IMR-90 (cell line): Measurements from ENCODE around the gene ZSCAN12. TPM values are rescaled to one million over a fixed set of nuclear protein-coding genes. Genes with fewer than 3 reads are reported as not detected.

Experiments used
- ATAC-seq: fragments of 200-7000 bp; cut with Tn5 transposase; 2 replicates; pipeline ENCODE4 v1.9.1; 2020; ENCODE audit warnings: low read depth, mild to moderate bottlenecking, moderate library complexity
- BruUV-seq: library from RNA; stranded (reverse); fragments of 400-500 nt; replicated peaks from 2 replicates; lab custom pipeline; 2021; lab: Mats Ljungman, UMichigan
- CTCF ChIA-PET: fragments of 300-600 bp; formaldehyde crosslinking; extraction: SDS; loops from one replicate; lab custom pipeline; 2021; ENCODE audit warnings: antibody characterized with exemption; lab: Yijun Ruan, JAX
- POLR2A ChIA-PET: fragments of 300-600 bp; sonication (Branson Sonifier 250); formaldehyde crosslinking; loops from one replicate; lab custom pipeline; 2022; ENCODE audit warnings: antibody characterized with exemption; ENCODE audit not compliant: unreplicated experiment; lab: Charles Lee
- DNase-seq: peaks from one replicate; pipeline ENCODE4 v3.0.0; 2013
- H2AFZ ChIP-seq: replicated peaks from 2 replicates; pipeline ENCODE3; 2013; ENCODE audit warnings: low read length, mild to moderate bottlenecking; ENCODE audit not compliant: poor library complexity
- H2AK5ac ChIP-seq: 2 replicates; pipeline ENCODE4 v1.6.1; 2013; ENCODE audit warnings: low read depth, low read length, inconsistent platforms
- H2AK9ac ChIP-seq: replicated peaks from 2 replicates; pipeline ENCODE3; 2013; ENCODE audit warnings: mild to moderate bottlenecking, low read depth, low read length, moderate library complexity; ENCODE audit not compliant: poor library complexity
- H2BK120ac ChIP-seq: 2 replicates; pipeline ENCODE4 v1.6.1; 2013; ENCODE audit warnings: low read depth, low read length, inconsistent platforms
- H2BK15ac ChIP-seq: 3 replicates; pipeline ENCODE4 v1.6.1; 2013; ENCODE audit warnings: low read depth, low read length, inconsistent platforms
- H2BK20ac ChIP-seq: 2 replicates; pipeline ENCODE4 v1.6.1; 2013; ENCODE audit warnings: low read depth, mild to moderate bottlenecking, inconsistent platforms, low read length, moderate library complexity
- H2BK5ac ChIP-seq: 2 replicates; pipeline ENCODE4 v1.6.1; 2013; ENCODE audit warnings: mild to moderate bottlenecking, low read depth, low read length, inconsistent platforms; ENCODE audit not compliant: poor library complexity, severe bottlenecking
- H3K14ac ChIP-seq: replicated peaks from 2 replicates; pipeline ENCODE4 v1.6.1; 2013; ENCODE audit warnings: low read depth, low read length, inconsistent platforms
- H3K18ac ChIP-seq: 2 replicates; pipeline ENCODE4 v1.6.1; 2013; ENCODE audit warnings: low read depth, low read length, control low read depth
- H3K23ac ChIP-seq: 2 replicates; pipeline ENCODE4 v1.6.1; 2013; ENCODE audit warnings: low read depth, low read length, inconsistent platforms
- H3K27ac ChIP-seq: 2 replicates; pipeline ENCODE4 v1.5.1; 2013; ENCODE audit warnings: mild to moderate bottlenecking, control low read depth, low read length; ENCODE audit not compliant: insufficient read depth
- H3K27me3 ChIP-seq: 2 replicates; pipeline ENCODE4 v1.6.1; 2013; ENCODE audit warnings: low read length; ENCODE audit not compliant: control insufficient read depth, insufficient read depth
- H3K36me3 ChIP-seq: 2 replicates; pipeline ENCODE4 v1.6.1; 2013; ENCODE audit warnings: low read length, mixed read lengths; ENCODE audit not compliant: control insufficient read depth, insufficient read depth
- H3K4ac ChIP-seq: 2 replicates; pipeline ENCODE4 v1.6.1; 2013; ENCODE audit warnings: low read depth, low read length, inconsistent platforms
- H3K4me1 ChIP-seq: 2 replicates; pipeline ENCODE4 v1.6.1; 2013; ENCODE audit warnings: low read length, mixed read lengths; ENCODE audit not compliant: control insufficient read depth, insufficient read depth
- H3K4me2 ChIP-seq: 2 replicates; pipeline ENCODE4 v1.6.1; 2013; ENCODE audit warnings: low read depth, mild to moderate bottlenecking, control low read depth, low read length, moderate library complexity
- H3K4me3 ChIP-seq: 2 replicates; pipeline ENCODE4 v1.5.1; 2013; ENCODE audit warnings: low read depth, mild to moderate bottlenecking, control low read depth, low read length, moderate library complexity; ENCODE audit not compliant: insufficient read depth
- H3K56ac ChIP-seq: 2 replicates; pipeline ENCODE4 v1.6.1; 2013; ENCODE audit warnings: low read length, inconsistent platforms; ENCODE audit not compliant: insufficient read depth; ENCODE audit errors: extremely low read depth
- H3K79me1 ChIP-seq, 2 experiments: 2 replicates each; pipeline ENCODE4 v1.6.1; 2013; ENCODE audit warnings: low read length in 2 of 2, inconsistent platforms in 1 of 2, low read depth in 1 of 2
- H3K9ac ChIP-seq: 2 replicates; pipeline ENCODE4 v1.6.1; 2013; ENCODE audit warnings: low read depth, low read length, control low read depth
- H3K9me1 ChIP-seq: 2 replicates; pipeline ENCODE4 v1.6.1; 2013; ENCODE audit warnings: low read length, inconsistent platforms; ENCODE audit not compliant: insufficient read depth
- H3K9me3 ChIP-seq: 2 replicates; pipeline ENCODE4 v1.6.1; 2013; ENCODE audit warnings: low read length; ENCODE audit not compliant: control insufficient read depth, insufficient read depth
- H4K20me1 ChIP-seq: 2 replicates; pipeline ENCODE4 v1.6.1; 2013; ENCODE audit warnings: low read length, inconsistent platforms; ENCODE audit not compliant: insufficient read depth
- H4K5ac ChIP-seq: 2 replicates; pipeline ENCODE4 v1.6.1; 2013; ENCODE audit warnings: mild to moderate bottlenecking, low read depth, low read length, control low read depth
- H4K8ac ChIP-seq, 2 experiments: 2 replicates each; pipeline ENCODE4 v1.6.1; 2013; ENCODE audit warnings: low read depth in 2 of 2, low read length in 2 of 2, control low read depth in 1 of 2, inconsistent platforms in 1 of 2
- H4K91ac ChIP-seq: 2 replicates; pipeline ENCODE4 v1.6.1; 2013; ENCODE audit warnings: low read depth, low read length, inconsistent platforms; ENCODE audit not compliant: insufficient read depth
- BHLHE40 ChIP-seq: fragments of 150-350 bp; IDR thresholded peaks from 2 replicates; pipeline ENCODE4 v1.6.1; 2016; ENCODE audit warnings: mild to moderate bottlenecking, low read depth, low read length
- CEBPB ChIP-seq: IDR thresholded peaks from 2 replicates; pipeline ENCODE4 v1.6.1; 2012; ENCODE audit warnings: low read depth, low read length, improper control_type of control experiment
- CHD1 ChIP-seq: IDR thresholded peaks from 2 replicates; pipeline ENCODE4 v1.6.1; 2012; ENCODE audit warnings: low read depth, low read length, improper control_type of control experiment
- CTCF ChIP-seq: conservative IDR thresholded peaks from 2 replicates; pipeline ENCODE4 v1.5.1; 2012; ENCODE audit warnings: mild to moderate bottlenecking, low read depth, low read length, improper control_type of control experiment
- FOS ChIP-seq: fragments of 150-350 bp; IDR thresholded peaks from 2 replicates; pipeline ENCODE4 v1.6.1; 2016; ENCODE audit warnings: low read depth, low read length
- MAFK ChIP-seq: IDR thresholded peaks from 2 replicates; pipeline ENCODE4 v1.6.1; 2012; ENCODE audit warnings: low read depth, low read length, improper control_type of control experiment
- MAZ ChIP-seq: IDR thresholded peaks from 2 replicates; pipeline ENCODE4 v1.6.1; 2012; ENCODE audit warnings: low read depth, mild to moderate bottlenecking, low read length, improper control_type of control experiment, moderate library complexity, borderline replicate concordance
- MXI1 ChIP-seq: IDR thresholded peaks from 2 replicates; pipeline ENCODE4 v1.6.1; 2012; ENCODE audit warnings: low read depth, mild to moderate bottlenecking, low read length, moderate library complexity, borderline replicate concordance
- NFE2L2 ChIP-seq: fragments of 150-350 bp; IDR thresholded peaks from 2 replicates; pipeline ENCODE4 v1.6.1; 2016; ENCODE audit warnings: low read depth, mild to moderate bottlenecking, low read length
- POLR2A ChIP-seq: IDR thresholded peaks from 2 replicates; pipeline ENCODE4 v1.6.1; 2012; ENCODE audit warnings: mild to moderate bottlenecking, low read depth, low read length
- RAD21 ChIP-seq: IDR thresholded peaks from 2 replicates; pipeline ENCODE4 v1.6.1; 2012; ENCODE audit warnings: low read length, improper control_type of control experiment
- RCOR1 ChIP-seq: IDR thresholded peaks from 2 replicates; pipeline ENCODE4 v1.6.1; 2012; ENCODE audit warnings: mild to moderate bottlenecking, low read length, improper control_type of control experiment; ENCODE audit not compliant: insufficient replicate concordance
- RFX5 ChIP-seq: IDR thresholded peaks from 2 replicates; pipeline ENCODE4 v1.8.0; 2012; ENCODE audit warnings: low read depth, mild to moderate bottlenecking, low read length, moderate library complexity
- SMC3 ChIP-seq: fragments of 150-350 bp; IDR thresholded peaks from 2 replicates; pipeline ENCODE4 v1.6.1; 2016; ENCODE audit warnings: low read depth, mild to moderate bottlenecking, antibody characterized with exemption, low read length, moderate library complexity
- WGBS, 2 experiments: methylation state at CpG; one replicate each; pipeline versions ENCODE4 v1.1.5 to v1.1.7; 2013; ENCODE audit warnings: missing lambda C conversion rate in 2 of 2; ENCODE audit not compliant: insufficient read length in 1 of 2; ENCODE audit errors: extremely low coverage in 2 of 2; 5-methylcytosine and 5-hydroxymethylcytosine counted together
- dilution Hi-C: fragments of 300-500 bp; cut with HindIII; formaldehyde crosslinking; loops from one replicate; pipeline ENCODE4 v1.14.3; 2018; ENCODE audit warnings: low sequenced_read_pairs; ENCODE audit not compliant: unreplicated experiment
- in situ Hi-C: fragments of 300-500 bp; cut with MboI; formaldehyde crosslinking; loops from 3 replicates; pipeline ENCODE4 v1.14.3; 2019; ENCODE audit warnings: low sequenced_read_pairs, inconsistent platforms, mixed read lengths
- intact Hi-C: fragments of 100-400 bp; cut with micrococcal nuclease; formaldehyde crosslinking; loops from 2 replicates; pipeline ENCODE4 v1.10.0; 2022
- polyA plus RNA-seq, 3 experiments: library from polyadenylated mRNA; depleted of rRNA; stranded (reverse); fragments of >200 nt; gene quantifications; 2 replicates each; pipeline ENCODE4 v1.2.3, GENCODE V29; 2012; ENCODE audit warnings: low replicate concordance in 1 of 3
- total RNA-seq: library from RNA; depleted of rRNA; stranded (reverse); fragments of >200 nt; gene quantifications from 2 replicates; pipeline ENCODE4 v1.2.3, GENCODE V29; 2012
- TF ChIP-seq, protein P1 (sequence below): fragments of 150-350 bp; IDR thresholded peaks from 2 replicates; pipeline ENCODE4 v1.6.1; 2017; ENCODE audit warnings: mild to moderate bottlenecking, antibody characterized with exemption, low read length, low read depth
- TF ChIP-seq, protein P2 (sequence below): fragments of 150-350 bp; IDR thresholded peaks from 2 replicates; pipeline ENCODE4 v1.6.1; 2016; ENCODE audit warnings: low read depth, mild to moderate bottlenecking, low read length, moderate library complexity, borderline replicate concordance

ZSCAN12 gene
- total and polyA plus RNA-seq, 2 of the 4 experiments (the other 2 are of a cell fraction) = 2.0 to 6.5 TPM

DNA sequence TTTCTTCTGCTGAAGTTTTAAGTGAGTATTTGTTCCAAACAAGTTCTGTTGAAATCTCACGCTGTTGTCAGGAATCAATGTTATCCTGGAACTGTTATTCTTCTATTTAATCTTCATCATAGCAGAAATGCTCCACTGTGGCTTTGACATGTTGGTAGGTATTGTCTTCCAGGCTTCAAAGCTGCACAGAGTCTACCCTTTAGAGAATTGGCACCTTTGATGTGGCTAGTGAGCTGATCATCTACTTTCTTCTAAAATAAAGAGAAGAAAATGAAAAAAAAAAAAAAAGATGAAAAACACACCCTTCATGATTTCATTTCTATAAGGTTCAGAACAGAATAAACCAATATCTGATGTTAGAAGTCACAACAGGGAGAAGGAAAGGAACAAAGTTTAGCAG, 49.5 kb upstream of the ZSCAN12 start:
- no peak overlapping the region for H3K14ac ChIP-seq
- BruUV-seq = no TSS peak
- H3K9ac ChIP-seq = no peak overlapping the region
- no peak overlapping the region for H4K5ac ChIP-seq
- H3K4me3 ChIP-seq = no peak overlapping the region
- in situ Hi-C loops (no loop called here), dilution Hi-C loops (no loop called here), intact Hi-C loops (no loop called here)
- H2AK9ac ChIP-seq = no peak overlapping the region
- H2BK120ac ChIP-seq = no peak overlapping the region
- no peak overlapping the region for H3K4me2 ChIP-seq
- H2BK15ac ChIP-seq = no peak overlapping the region
- H2AFZ ChIP-seq = no peak overlapping the region
- no peak for ATAC-seq
- H3K79me1 ChIP-seq = no peaks in the 10 kb centered on the region
- H3K4me1 ChIP-seq = no peaks in the 10 kb centered on the region
- H3K18ac ChIP-seq = no peak overlapping the region
- no peak overlapping the region for H2AK5ac ChIP-seq
- H2BK5ac ChIP-seq = no peak overlapping the region
- WGBS, 2 experiments = no CpG with 5 or more reads among the region's 1 CpG
- no peak for DNase-seq
- H2BK20ac ChIP-seq = no peak overlapping the region
- H3K27ac ChIP-seq = no peak overlapping the region
- POLR2A ChIA-PET = interaction anchor here (0.7 kb wide), 1 partner anchor 170 kb away, joined by 4 read pairs; no protein-coding TSS in a partner anchor
- H4K8ac ChIP-seq = no peak overlapping the region
- H3K9me3 ChIP-seq = no peaks in the 10 kb centered on the region
- H3K23ac ChIP-seq = no peak overlapping the region
- CTCF ChIA-PET = interaction anchor here (0.6 to 0.7 kb wide), 2 partner anchors 17 to 184 kb away, joined by 3 to 8 read pairs; no protein-coding TSS in a partner anchor
- H3K56ac ChIP-seq = no peak overlapping the region
- TF ChIP-seq MAFK = no peak
- no peak for TF ChIP-seq MXI1
- TF ChIP-seq CHD1 = no peak
- no peak for TF ChIP-seq CEBPB
- TF ChIP-seq POLR2A = no peak
- no peak for TF ChIP-seq CTCF
- no peak for TF ChIP-seq FOS
- TF ChIP-seq RCOR1 = no peak
- no peak for TF ChIP-seq BHLHE40
- TF ChIP-seq, protein P1, sequence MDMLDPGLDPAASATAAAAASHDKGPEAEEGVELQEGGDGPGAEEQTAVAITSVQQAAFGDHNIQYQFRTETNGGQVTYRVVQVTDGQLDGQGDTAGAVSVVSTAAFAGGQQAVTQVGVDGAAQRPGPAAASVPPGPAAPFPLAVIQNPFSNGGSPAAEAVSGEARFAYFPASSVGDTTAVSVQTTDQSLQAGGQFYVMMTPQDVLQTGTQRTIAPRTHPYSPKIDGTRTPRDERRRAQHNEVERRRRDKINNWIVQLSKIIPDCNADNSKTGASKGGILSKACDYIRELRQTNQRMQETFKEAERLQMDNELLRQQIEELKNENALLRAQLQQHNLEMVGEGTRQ = no peak
- TF ChIP-seq, protein P2, sequence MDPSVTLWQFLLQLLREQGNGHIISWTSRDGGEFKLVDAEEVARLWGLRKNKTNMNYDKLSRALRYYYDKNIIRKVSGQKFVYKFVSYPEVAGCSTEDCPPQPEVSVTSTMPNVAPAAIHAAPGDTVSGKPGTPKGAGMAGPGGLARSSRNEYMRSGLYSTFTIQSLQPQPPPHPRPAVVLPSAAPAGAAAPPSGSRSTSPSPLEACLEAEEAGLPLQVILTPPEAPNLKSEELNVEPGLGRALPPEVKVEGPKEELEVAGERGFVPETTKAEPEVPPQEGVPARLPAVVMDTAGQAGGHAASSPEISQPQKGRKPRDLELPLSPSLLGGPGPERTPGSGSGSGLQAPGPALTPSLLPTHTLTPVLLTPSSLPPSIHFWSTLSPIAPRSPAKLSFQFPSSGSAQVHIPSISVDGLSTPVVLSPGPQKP = no peak
- no peak for TF ChIP-seq RAD21
- TF ChIP-seq SMC3 = no peak
- no peak for TF ChIP-seq MAZ
- no peak for TF ChIP-seq RFX5
- TF ChIP-seq NFE2L2 = no peak
- no peak overlapping the region for H4K91ac ChIP-seq
- no peak overlapping the region for H3K4ac ChIP-seq
- H3K9me1 ChIP-seq = no peaks in the 10 kb centered on the region
- no peaks in the 10 kb centered on the region for H4K20me1 ChIP-seq
- H3K36me3 ChIP-seq = no peaks in the 10 kb centered on the region
- no peaks in the 10 kb centered on the region for H3K27me3 ChIP-seq
